ENCODE results near the gene ATP12A.

GRCh38 chr13:24738366-24738847 lies 58.2 kb downstream of the ATP12A start:
- no peak for TF ChIP-seq POLR2AphosphoS5 (IDR thresholded peaks at IDR 0.05; ENCODE audit: borderline replicate concordance, low read depth, low read length)
- no peak for TF ChIP-seq FOXP2 (optimal IDR thresholded peaks at IDR 0.05; ENCODE audit: control extremely low read depth, extremely low read length, insufficient read depth)
